Stimulated activated CD8-positive, alpha-beta memory T cell treated with anti-CD3 and anti-CD28 coated beads, Interleukin-12 subunit alpha, Interleukin-12 subunit beta, amount 100 ng/mL, for 24 hours (primary cell): ENCODE results near the gene BTBD8.
A peak's percentile ranks its signal among the peaks of the same experiment; 100 is the strongest.
"Not testable (repeated sequence)": the region's sequence is repeated elsewhere in the genome, so short reads cannot be mapped to it uniquely, and the experiment has no call there.

Experiments used
- DNase-seq: peaks from one replicate; pipeline ENCODE4 v3.0.0-alpha.2; 2020; ENCODE audit errors: extremely low read depth

The BTBD8 gene

GRCh38 chr1:92080128-92080985 is at the start of gene BTBD8:
Gene BTBD8, plus strand, starts transcription at chr1:92080345. Its CDS starts 227 bp downstream, at chr1:92080572.
- DNase-seq = peak; percentile 60

GRCh38 chr1:92030656-92031107 is 49.5 kb upstream of the BTBD8 start:
- no peak for DNase-seq

GRCh38 chr1:92031281-92032110 is 48.6 kb upstream of the BTBD8 start:
- DNase-seq = no peak

- DNase-seq = no peak
Observed at GRCh38 chr1:92037400-92037799, 42.7 kb upstream of the BTBD8 start.

GRCh38 chr1:92038695-92039346 is 41.3 kb upstream of the BTBD8 start:
- DNase-seq = no peak

- DNase-seq = no peak
Observed at GRCh38 chr1:92040971-92041370, 39.2 kb upstream of the BTBD8 start.

GRCh38 chr1:92043621-92044020 is 36.5 kb upstream of the BTBD8 start:
- DNase-seq = no peak

- DNase-seq = no peak
Observed at GRCh38 chr1:92045766-92046495, 34.2 kb upstream of the BTBD8 start.

GRCh38 chr1:92051948-92052347 is 28.2 kb upstream of the BTBD8 start:
- DNase-seq = no peak

- DNase-seq = no peak
Observed at GRCh38 chr1:92065042-92065441, 15.1 kb upstream of the BTBD8 start.

- no peak for DNase-seq
Observed at GRCh38 chr1:92066321-92066720, 13.8 kb upstream of the BTBD8 start.

GRCh38 chr1:92070892-92071291 is 9.3 kb upstream of the BTBD8 start:
- no peak for DNase-seq

- not testable (repeated sequence) for DNase-seq
Observed at GRCh38 chr1:92074446-92074845, 5.7 kb upstream of the BTBD8 start.

GRCh38 chr1:92075311-92075710 is 4.8 kb upstream of the BTBD8 start, which contains the start of gene SETSIP:
Gene SETSIP, minus strand, starts transcription at chr1:92075411. Its CDS starts 0 bp downstream, at chr1:92075411.
- no peak for DNase-seq

GRCh38 chr1:92076363-92076762 is 3.8 kb upstream of the BTBD8 start:
- no peak for DNase-seq

GRCh38 chr1:92078077-92078476 is 2.1 kb upstream of the BTBD8 start:
- DNase-seq = not testable (repeated sequence)

GRCh38 chr1:92079441-92079840 is 704 bp upstream of the BTBD8 start:
- no peak for DNase-seq

GRCh38 chr1:92081031-92081430 is 886 bp downstream of the BTBD8 start:
- DNase-seq = no peak

- no peak for DNase-seq
Observed at GRCh38 chr1:92084651-92085050, 4.5 kb downstream of the BTBD8 start.

GRCh38 chr1:92085727-92086126 is 5.6 kb downstream of the BTBD8 start:
- no peak for DNase-seq

GRCh38 chr1:92087542-92087941 is 7.4 kb downstream of the BTBD8 start:
- DNase-seq = no peak
